Ascending aorta (tissue), 2 donors: Measurements from ENCODE around the gene AK8. TPM values are rescaled to one million over a fixed set of nuclear protein-coding genes. Genes with fewer than 3 reads are reported as not detected.

Experiments used
- DNase-seq, 2 donors: peaks; one replicate each; pipeline ENCODE4 v3.0.0-alpha.2; 2019; ENCODE audit warnings: low spot score in 2 of 2
- H3K27ac ChIP-seq, 2 donors: fragments of 200-600 bp; sonication (generic); one replicate each; pipeline ENCODE4 v1.5.1; 2016 to 2017; ENCODE audit warnings: mild to moderate bottlenecking in 1 of 2
- H3K27me3 ChIP-seq: fragments of 200-600 bp; sonication (generic); one replicate; pipeline ENCODE4 v1.5.1; 2017
- H3K36me3 ChIP-seq, 2 donors: fragments of 200-600 bp; sonication (generic); one replicate each; pipeline ENCODE4 v1.5.1; 2016
- H3K4me1 ChIP-seq, 2 donors: fragments of 200-600 bp; sonication (generic); one replicate each; pipeline ENCODE4 v1.5.1; 2016 to 2017; ENCODE audit warnings: mild to moderate bottlenecking in 1 of 2
- H3K4me3 ChIP-seq, 2 donors: fragments of 200-600 bp; sonication (generic); one replicate each; pipeline ENCODE4 v1.5.1; 2016 to 2017; ENCODE audit warnings: mild to moderate bottlenecking in 1 of 2
- H3K9me3 ChIP-seq, 2 donors: fragments of 200-600 bp; sonication (generic); one replicate each; pipeline ENCODE4 v1.5.1; 2016
- CTCF ChIP-seq, 3 experiments: fragments of 200-600 bp in 2 of 3; fragments of 450-650 bp in 1 of 3; sonication (generic) in 2 of 3; IDR thresholded peaks; one replicate each; pipeline ENCODE4 v1.5.1; 2016 to 2019; ENCODE audit warnings: antibody characterized with exemption in 3 of 3, mild to moderate bottlenecking in 1 of 3, moderate library complexity in 1 of 3
- intact Hi-C: fragments of 100-400 bp; cut with DNase I; formaldehyde crosslinking; loops from one replicate; pipeline ENCODE4 v1.15.1; 2023
- total RNA-seq: library from RNA; depleted of rRNA; stranded (reverse); fragments of >200 nt; gene quantifications from one replicate; pipeline ENCODE4 v1.1.0, GENCODE V29; 2016

Gene AK8
- total RNA-seq, 1 donor from 2014 or later, result not detected

DNA sequence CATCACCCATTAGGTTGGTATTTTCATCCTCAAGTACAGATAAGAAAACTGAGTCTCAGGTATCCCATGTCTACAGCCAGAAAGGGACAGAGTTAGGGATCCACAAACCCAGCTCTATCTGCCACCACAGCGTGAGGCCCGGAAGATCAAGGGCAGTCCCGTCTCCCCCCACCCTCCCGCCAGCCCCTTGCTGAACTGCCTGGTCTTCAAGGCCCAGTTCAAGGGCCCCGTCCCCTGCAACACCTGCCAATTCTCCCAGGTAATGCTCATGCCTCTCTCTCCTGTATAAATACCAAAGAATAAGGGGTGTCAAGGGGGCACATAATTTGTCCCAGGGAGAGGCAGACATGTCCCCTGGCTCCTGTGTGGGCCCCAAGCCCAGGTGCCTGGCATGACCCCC, 50.7 kb downstream of the AK8 start:
- no peaks in the 10 kb centered on the region for H3K36me3 ChIP-seq
- no peak overlapping the region for H3K27ac ChIP-seq
- no peaks in the 10 kb centered on the region for H3K4me1 ChIP-seq
- H3K4me3 ChIP-seq, result no peak overlapping the region
- DNase-seq, result no peak
- H3K27me3 ChIP-seq, result no peaks in the 10 kb centered on the region
- intact Hi-C loops, result no loop called here
- no peaks in the 10 kb centered on the region for H3K9me3 ChIP-seq
- TF ChIP-seq CTCF (IDR thresholded peaks at IDR 0.05), result no peak

GRCh38 chr9:132826621-132827365, 51.3 kb downstream of the AK8 start:
- H3K27ac ChIP-seq, result no peak overlapping the region
- H3K27me3 ChIP-seq, result no peaks in the 10 kb centered on the region
- no peaks in the 10 kb centered on the region for H3K9me3 ChIP-seq
- intact Hi-C loops, result no loop called here
- TF ChIP-seq CTCF (IDR thresholded peaks at IDR 0.05), result no peak
- DNase-seq, result no peak
- no peaks in the 10 kb centered on the region for H3K36me3 ChIP-seq
- H3K4me3 ChIP-seq, result no peak overlapping the region
- no peaks in the 10 kb centered on the region for H3K4me1 ChIP-seq

DNA sequence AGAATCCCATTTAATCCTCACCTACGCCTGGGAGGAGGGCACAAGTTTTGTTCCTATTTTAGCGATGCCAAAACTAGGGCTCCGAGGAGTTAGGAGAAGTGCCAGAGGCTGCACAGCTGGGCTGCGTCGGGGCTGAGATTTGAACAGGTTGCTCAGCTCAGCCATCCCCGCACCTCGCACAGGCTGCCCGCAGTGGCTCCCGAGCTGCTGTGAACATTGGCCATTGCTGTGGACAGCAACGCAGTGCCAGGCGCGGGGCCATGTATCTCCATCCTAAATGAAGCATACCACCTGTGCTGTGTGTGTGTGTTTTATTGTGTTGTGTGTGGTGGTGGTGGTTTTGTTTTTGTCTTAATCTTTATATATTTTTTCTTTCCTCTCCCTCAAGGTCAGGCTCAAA, 52.0 kb downstream of the AK8 start:
- Histone ChIP-seq H3K4me1 (no peaks in the 10 kb centered on the region), H3K9me3 (no peaks in the 10 kb centered on the region), H3K4me3 (no peak overlapping the region), H3K36me3 (no peaks in the 10 kb centered on the region), H3K27me3 (no peaks in the 10 kb centered on the region), H3K27ac (no peak overlapping the region)
- intact Hi-C loops, result no loop called here
- TF ChIP-seq CTCF (IDR thresholded peaks at IDR 0.05), result no peak
- DNase-seq, result no peak

GRCh38 chr9:132825430-132825829, 52.7 kb downstream of the AK8 start:
- Histone ChIP-seq H3K9me3 (no peaks in the 10 kb centered on the region), H3K27me3 (no peaks in the 10 kb centered on the region), H3K36me3 (no peaks in the 10 kb centered on the region), H3K4me3 (no peak overlapping the region), H3K27ac (no peak overlapping the region), H3K4me1 (no peaks in the 10 kb centered on the region)
- intact Hi-C loops, result no loop called here
- no peak for DNase-seq
- no peak for TF ChIP-seq CTCF (IDR thresholded peaks at IDR 0.05)

DNA sequence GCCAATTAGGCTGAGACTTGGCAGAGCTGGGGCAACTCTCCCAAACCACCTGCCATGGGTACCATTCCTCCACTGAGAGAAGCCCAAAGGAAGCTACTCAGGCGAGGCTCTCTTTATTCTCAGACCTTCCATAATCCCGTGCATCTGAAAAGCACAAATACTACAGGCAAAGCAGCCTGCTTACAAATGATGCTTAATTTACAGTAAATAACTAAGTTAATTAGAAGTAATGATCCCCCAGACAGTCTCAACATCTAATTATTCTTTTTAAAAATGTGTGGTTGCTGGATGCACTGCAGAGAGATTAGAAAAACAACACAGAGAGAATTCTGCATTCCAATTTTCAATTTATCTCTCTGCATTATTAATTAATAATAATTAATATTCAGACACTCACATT, 53.1 kb downstream of the AK8 start:
- no peak for DNase-seq
- Histone ChIP-seq H3K27ac (no peak overlapping the region), H3K27me3 (no peaks in the 10 kb centered on the region), H3K4me1 (no peaks in the 10 kb centered on the region), H3K36me3 (no peaks in the 10 kb centered on the region), H3K9me3 (no peaks in the 10 kb centered on the region), H3K4me3 (no peak overlapping the region)
- TF ChIP-seq CTCF (IDR thresholded peaks at IDR 0.05), result no peak
- intact Hi-C loops, result no loop called here

DNA sequence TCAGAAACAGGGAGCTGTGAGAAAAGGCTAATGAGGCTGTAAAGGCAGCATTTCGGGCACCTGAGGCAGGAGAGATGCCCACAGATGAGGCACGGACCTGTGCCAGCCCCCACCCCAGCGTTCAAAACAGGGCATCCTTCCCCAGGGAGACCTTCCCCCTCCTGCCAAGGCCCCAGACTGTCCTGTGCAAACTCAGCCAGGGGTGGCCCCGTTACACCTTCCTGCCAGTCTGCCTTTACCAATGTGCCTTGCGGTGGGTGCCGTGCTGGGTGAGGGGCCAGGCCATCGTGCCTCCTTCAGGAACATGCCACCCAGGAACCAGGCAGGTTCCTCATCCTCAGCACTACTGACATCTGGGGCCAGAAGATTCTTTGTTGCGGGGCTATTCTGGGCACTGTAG, 53.9 kb downstream of the AK8 start:
- DNase-seq, result no peak
- no peak for TF ChIP-seq CTCF (IDR thresholded peaks at IDR 0.05)
- no peaks in the 10 kb centered on the region for H3K36me3 ChIP-seq
- no peaks in the 10 kb centered on the region for H3K9me3 ChIP-seq
- intact Hi-C loops, result no loop called here
- H3K4me3 ChIP-seq, result no peak overlapping the region
- H3K27ac ChIP-seq, result no peak overlapping the region
- no peaks in the 10 kb centered on the region for H3K27me3 ChIP-seq
- H3K4me1 ChIP-seq, result no peaks in the 10 kb centered on the region
